K562 (cell line): ENCODE data around the gene SLC28A3. TPM values are rescaled to one million over a fixed set of nuclear protein-coding genes. Genes with fewer than 3 reads are reported as not detected.

ENCODE experiments used
- ATAC-seq: fragments of 200-7000 bp; cut with Tn5 transposase; 3 replicates; pipeline ENCODE4 v1.9.1; 2020; ENCODE audit warnings: moderate library complexity
- BruUV-seq: library from RNA; stranded (reverse); fragments of 400-500 nt; replicated peaks from 2 replicates; lab custom pipeline; 2021; lab: Mats Ljungman, UMichigan
- CTCF ChIA-PET: fragments of 300-600 bp; formaldehyde crosslinking; extraction: SDS; loops from one replicate; lab custom pipeline; 2021; ENCODE audit warnings: low intra/inter-chr PET ratio; lab: Yijun Ruan, JAX
- POLR2A ChIA-PET: fragments of 300-600, 350-650 bp; sonication (Branson Sonifier 250); formaldehyde crosslinking; extraction: SDS; loops from one replicate; lab custom pipeline; 2021; ENCODE audit warnings: antibody characterized with exemption, inconsistent platforms; lab: Yijun Ruan, JAX
- DNase-seq, 4 experiments: peaks; one replicate each; pipeline versions ENCODE4 v3.0.0 to v3.0.0-alpha.2; 2011 to 2018; ENCODE audit warnings: low spot score in 3 of 4, mixed read lengths in 3 of 4; ENCODE audit errors: extremely low read depth in 1 of 4
- FAIRE-seq: peaks from 2 replicates; lab custom pipeline; 2011; peaks lifted over from hg19 to GRCh38; lab: Jason Lieb, UNC
- H2AFZ ChIP-seq: 2 replicates; pipeline ENCODE4 v1.6.0; 2011; ENCODE audit warnings: low read depth, low read length, control low read depth, inconsistent platforms
- H3K27ac ChIP-seq: fragments of 200-600 bp; 3 replicates; pipeline ENCODE4 v1.8.0; 2011; ENCODE audit warnings: low read depth, mild to moderate bottlenecking, control low read depth, inconsistent platforms, low read length, moderate library complexity, mixed read lengths; ENCODE audit errors: extremely low read depth
- H3K27me3 ChIP-seq, 2 experiments: fragments of 300-600 bp in 1 of 2; 2 replicates in 1 of 2; 3 replicates in 1 of 2; pipeline versions ENCODE4 v1.6.0 to v1.8.0; 2011; ENCODE audit warnings: inconsistent platforms in 2 of 2, low read length in 2 of 2, mild to moderate bottlenecking in 1 of 2, mixed read lengths in 1 of 2, moderate library complexity in 1 of 2; ENCODE audit not compliant: control insufficient read depth in 2 of 2, insufficient read depth in 2 of 2
- H3K36me3 ChIP-seq: fragments of 300-600 bp; 3 replicates; pipeline ENCODE4 v1.8.0; 2011; ENCODE audit warnings: mild to moderate bottlenecking, low read length, inconsistent platforms; ENCODE audit not compliant: control insufficient read depth, insufficient read depth
- H3K4me1 ChIP-seq, 2 experiments: fragments of 200-600 bp in 1 of 2; replicated peaks in 1 of 2; 2 replicates in 1 of 2; 3 replicates in 1 of 2; pipeline versions ENCODE4 v1.5.1 to v1.8.0; 2011; ENCODE audit warnings: inconsistent platforms in 2 of 2, low read length in 2 of 2, mild to moderate bottlenecking in 1 of 2, mixed read lengths in 1 of 2, moderate library complexity in 1 of 2; ENCODE audit not compliant: control insufficient read depth in 2 of 2, insufficient read depth in 2 of 2
- H3K4me2 ChIP-seq: 2 replicates; pipeline ENCODE4 v1.6.1; 2011; ENCODE audit warnings: low read length, control low read depth, inconsistent platforms, mixed read lengths; ENCODE audit not compliant: insufficient read depth
- H3K4me3 ChIP-seq: fragments of 200-600 bp; sonication (generic), shearing (Covaris generic); 2 replicates; pipeline ENCODE4 v1.5.1; 2016; ENCODE audit warnings: control low read depth, inconsistent platforms
- H3K79me2 ChIP-seq: fragments of 200-600 bp; 3 replicates; pipeline ENCODE4 v1.8.0; 2011; ENCODE audit warnings: low read length, inconsistent platforms; ENCODE audit not compliant: control insufficient read depth, insufficient read depth
- H3K9ac ChIP-seq, 2 experiments: 2 replicates each; pipeline versions ENCODE4 v1.6.0 to v1.6.1; 2011; ENCODE audit warnings: low read depth in 2 of 2, low read length in 2 of 2, control low read depth in 1 of 2, inconsistent platforms in 1 of 2, mild to moderate bottlenecking in 1 of 2, mixed read lengths in 1 of 2; ENCODE audit not compliant: insufficient read depth in 1 of 2
- H3K9me1 ChIP-seq: one replicate; pipeline ENCODE4 v1.6.0; 2011; ENCODE audit warnings: inconsistent platforms, mild to moderate bottlenecking, low read length, moderate library complexity; ENCODE audit not compliant: control insufficient read depth, insufficient read depth
- H3K9me3 ChIP-seq: replicated peaks from 2 replicates; pipeline ENCODE4 v1.5.1; 2011; ENCODE audit warnings: low read depth, low read length, inconsistent platforms; ENCODE audit not compliant: control insufficient read depth, insufficient read depth
- H4K20me1 ChIP-seq: replicated peaks from 2 replicates; pipeline ENCODE4 v1.6.1; 2011; ENCODE audit warnings: low read length, inconsistent platforms, mixed read lengths; ENCODE audit not compliant: control insufficient read depth, insufficient read depth
- BDP1 ChIP-seq: IDR thresholded peaks from 3 replicates; pipeline ENCODE4 v1.6.1; 2011; ENCODE audit not compliant: insufficient read length, insufficient read depth
- E2F3 ChIP-seq: fragments of 250-450 bp; sonication (Bioruptor Pico); IDR thresholded peaks from 2 replicates; pipeline ENCODE4 v1.4.0; 2020; ENCODE audit warnings: mild to moderate bottlenecking
- IRF2 ChIP-seq: sonication (generic); formaldehyde crosslinking; IDR thresholded peaks from 2 replicates; pipeline ENCODE4 v1.8.1; 2022; ENCODE audit warnings: mild to moderate bottlenecking, missing genetic modification reagents
- KLF1 ChIP-seq: fragments of 450-650 bp; IDR thresholded peaks from 2 replicates; pipeline ENCODE4 v1.6.1; 2016; ENCODE audit warnings: missing genetic modification characterization, missing compliant biosample characterization
- MAZ ChIP-seq, 2 experiments: fragments of 450-650 bp in 1 of 2; sonication (generic) in 1 of 2; formaldehyde crosslinking; IDR thresholded peaks in 1 of 2; conservative IDR thresholded peaks in 1 of 2; 2 replicates each; pipeline versions ENCODE4 v1.4.0 to v1.5.0; 2020; ENCODE audit warnings: mild to moderate bottlenecking in 1 of 2, missing genetic modification reagents in 1 of 2
- MEF2A ChIP-seq: IDR thresholded peaks from 2 replicates; pipeline ENCODE4 v1.6.1; 2011; ENCODE audit warnings: low read depth, mild to moderate bottlenecking, low read length, moderate library complexity; ENCODE audit not compliant: control insufficient read depth
- RBM39 ChIP-seq: fragments of 200-400 bp; formaldehyde crosslinking; optimal IDR thresholded peaks from 2 replicates; pipeline ENCODE3; 2018; ENCODE audit warnings: low read depth, low read length
- SOX6 ChIP-seq: fragments of 450-650 bp; IDR thresholded peaks from 2 replicates; pipeline ENCODE4 v1.6.1; 2014; ENCODE audit warnings: mild to moderate bottlenecking
- ZNF445 ChIP-seq: fragments of 250-450 bp; sonication (Bioruptor Pico); IDR thresholded peaks from 2 replicates; pipeline ENCODE4 v1.4.0; 2020; ENCODE audit warnings: low read depth, mild to moderate bottlenecking, moderate library complexity
- ZNF589 ChIP-seq: fragments of 200-800 bp; sonication (Bioruptor generic); IDR thresholded peaks from 2 replicates; pipeline ENCODE4 v1.6.1; 2016; ENCODE audit warnings: low read depth, missing genetic modification characterization, missing compliant biosample characterization
- WGBS: fragments of 100-300 bp; shearing (Covaris generic); methylation state at CpG from one replicate; pipeline ENCODE4 v1.1.6; 2016; ENCODE audit warnings: low coverage, mixed read lengths; ENCODE audit not compliant: insufficient coverage; ENCODE audit errors: missing lambda C conversion rate; 5-methylcytosine and 5-hydroxymethylcytosine counted together
- in situ Hi-C: fragments of 300-500 bp; cut with MboI; formaldehyde crosslinking; loops from 4 replicates; pipeline ENCODE4 v1.15.0; 2018; ENCODE audit warnings: inconsistent platforms, mixed read lengths
- intact Hi-C: fragments of 100-400 bp; cut with micrococcal nuclease; formaldehyde crosslinking; loops from 2 replicates; pipeline ENCODE4 v1.14.2; 2022
- polyA plus RNA-seq, 8 experiments: library from polyadenylated mRNA; depleted of rRNA in 4 of 8; stranded (reverse) in 5 of 8; unstranded in 3 of 8; fragments of >200 nt; fragmentation: Nextera tagmentation in 2 of 8; fragmentation: Illumina TruSeq in 1 of 8; extraction: Ambion mirVana in 2 of 8; extraction: Trizol in 1 of 8; gene quantifications; 2 replicates each; pipeline versions ENCODE4 v1.2.1 to v1.2.3, GENCODE V29; 2011 to 2014; ENCODE audit warnings: inconsistent platforms in 1 of 8, missing spikeins in 1 of 8
- total RNA-seq, 7 experiments: library from RNA; depleted of rRNA in 6 of 7; stranded (reverse); fragments of >200 nt in 6 of 7; fragmentation: Illumina TruSeq in 2 of 7; extraction: Trizol in 2 of 7; gene quantifications; 2 replicates each; pipeline versions ENCODE4 v1.2.1 to v1.2.3, GENCODE V29; 2011 to 2021; ENCODE audit warnings: low replicate concordance in 1 of 7
- TF ChIP-seq, protein P1 (sequence below): conservative IDR thresholded peaks from 2 replicates; pipeline ENCODE4 v1.6.1; 2011; ENCODE audit warnings: low read depth, mild to moderate bottlenecking, low read length; ENCODE audit not compliant: control insufficient read depth

The SLC28A3 gene
- total and polyA plus RNA-seq, 9 of the 15 experiments (the other 6 are each of a cell fraction or from before 2014, with no cell fraction given), result not detected

DNA sequence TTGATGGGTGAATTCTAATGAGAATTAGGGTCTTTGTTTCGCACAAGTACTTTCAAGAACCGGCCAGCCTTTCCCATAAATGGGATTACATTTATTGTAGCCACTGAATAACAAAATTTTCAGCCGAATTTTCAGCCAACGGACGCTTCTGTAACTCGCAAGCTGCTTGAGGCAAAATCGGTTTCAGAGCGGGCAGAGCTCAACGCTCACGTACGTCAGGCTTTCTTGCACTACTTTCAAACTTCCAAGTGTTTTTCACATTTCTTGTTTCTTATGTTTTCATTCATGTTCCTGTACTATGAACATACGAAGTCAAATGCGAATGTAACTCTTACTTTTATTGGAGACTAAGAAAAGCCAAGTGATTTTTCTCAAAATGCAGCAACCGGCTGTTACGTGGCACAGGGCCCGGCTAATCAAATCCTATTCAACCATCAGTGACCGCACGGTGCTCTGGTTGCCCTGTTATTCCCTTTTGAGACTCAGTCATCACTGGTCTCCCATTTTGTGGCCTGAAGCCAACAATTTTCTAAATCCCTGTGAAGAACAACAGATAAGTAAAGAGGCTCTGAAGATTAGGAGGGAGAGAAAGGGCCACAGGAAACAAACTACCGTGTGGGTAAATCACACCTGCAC, 68.5 kb downstream of the SLC28A3 start:
- DNase-seq (no peak), FAIRE-seq (no peak), ATAC-seq (no peak)
- Histone ChIP-seq H3K9me1 (no peaks in the 10 kb centered on the region), H3K9me3 (no peaks in the 10 kb centered on the region), H3K4me2 (no peak overlapping the region), H3K27ac (no peak overlapping the region), H3K36me3 (no peaks in the 10 kb centered on the region), H3K79me2 (no peaks in the 10 kb centered on the region), H3K4me1 (no peaks in the 10 kb centered on the region; a peak in 1 of 5 replicates), H3K4me3 (no peak overlapping the region), H2AFZ (no peak overlapping the region), H3K27me3 (peaks cover 4 to 13% of the 10 kb centered on the region in 2 experiments; a peak in 3 of 5 replicates), H3K9ac (no peak overlapping the region), H4K20me1 (no peaks in the 10 kb centered on the region)
- ChIA-PET POLR2A (no interaction called here), CTCF (no interaction called here)
- TF ChIP-seq KLF1 (tag) (no peak), ZNF589 (CRISPR knock-in tag) (no peak), E2F3 (CRISPR knock-in tag) (no peak), MAZ (CRISPR knock-in tag; conservative IDR thresholded peaks at IDR 0.05 in 1 of 2, IDR thresholded peaks at IDR 0.05 in 1 of 2) (no peak), RBM39 (no peak), ZNF445 (CRISPR knock-in tag) (no peak), BDP1 (no peak), IRF2 (CRISPR knock-in tag) (no peak), MEF2A (no peak), SOX6 (no peak)
- TF ChIP-seq, protein P1, sequence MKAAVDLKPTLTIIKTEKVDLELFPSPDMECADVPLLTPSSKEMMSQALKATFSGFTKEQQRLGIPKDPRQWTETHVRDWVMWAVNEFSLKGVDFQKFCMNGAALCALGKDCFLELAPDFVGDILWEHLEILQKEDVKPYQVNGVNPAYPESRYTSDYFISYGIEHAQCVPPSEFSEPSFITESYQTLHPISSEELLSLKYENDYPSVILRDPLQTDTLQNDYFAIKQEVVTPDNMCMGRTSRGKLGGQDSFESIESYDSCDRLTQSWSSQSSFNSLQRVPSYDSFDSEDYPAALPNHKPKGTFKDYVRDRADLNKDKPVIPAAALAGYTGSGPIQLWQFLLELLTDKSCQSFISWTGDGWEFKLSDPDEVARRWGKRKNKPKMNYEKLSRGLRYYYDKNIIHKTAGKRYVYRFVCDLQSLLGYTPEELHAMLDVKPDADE, result no peak
- whole genome bisulfite sequencing, result 3% methylated on average over 18 of the region's 19 CpGs
- in situ Hi-C loops (no loop called here), intact Hi-C loops (no loop called here)
- no TSS peak for BruUV-seq
